OCI-LY7 (cell line): ENCODE data around the gene PEMT.

Source experiments
- CTCF ChIP-seq: fragments of 200-600 bp; sonication (generic); conservative IDR thresholded peaks from 2 replicates; pipeline ENCODE4 v1.5.1; 2014; ENCODE audit warnings: mild to moderate bottlenecking, antibody characterized with exemption, low read length, moderate library complexity, mixed read lengths
- EZH2phosphoT487 ChIP-seq: fragments of 200-600 bp; sonication (generic); IDR thresholded peaks from 2 replicates; pipeline ENCODE4 v1.6.1; 2018; ENCODE audit warnings: low read depth, borderline replicate concordance, mild to moderate bottlenecking, mixed run types, antibody characterized with exemption, low read length, moderate library complexity, mixed read lengths

DNA sequence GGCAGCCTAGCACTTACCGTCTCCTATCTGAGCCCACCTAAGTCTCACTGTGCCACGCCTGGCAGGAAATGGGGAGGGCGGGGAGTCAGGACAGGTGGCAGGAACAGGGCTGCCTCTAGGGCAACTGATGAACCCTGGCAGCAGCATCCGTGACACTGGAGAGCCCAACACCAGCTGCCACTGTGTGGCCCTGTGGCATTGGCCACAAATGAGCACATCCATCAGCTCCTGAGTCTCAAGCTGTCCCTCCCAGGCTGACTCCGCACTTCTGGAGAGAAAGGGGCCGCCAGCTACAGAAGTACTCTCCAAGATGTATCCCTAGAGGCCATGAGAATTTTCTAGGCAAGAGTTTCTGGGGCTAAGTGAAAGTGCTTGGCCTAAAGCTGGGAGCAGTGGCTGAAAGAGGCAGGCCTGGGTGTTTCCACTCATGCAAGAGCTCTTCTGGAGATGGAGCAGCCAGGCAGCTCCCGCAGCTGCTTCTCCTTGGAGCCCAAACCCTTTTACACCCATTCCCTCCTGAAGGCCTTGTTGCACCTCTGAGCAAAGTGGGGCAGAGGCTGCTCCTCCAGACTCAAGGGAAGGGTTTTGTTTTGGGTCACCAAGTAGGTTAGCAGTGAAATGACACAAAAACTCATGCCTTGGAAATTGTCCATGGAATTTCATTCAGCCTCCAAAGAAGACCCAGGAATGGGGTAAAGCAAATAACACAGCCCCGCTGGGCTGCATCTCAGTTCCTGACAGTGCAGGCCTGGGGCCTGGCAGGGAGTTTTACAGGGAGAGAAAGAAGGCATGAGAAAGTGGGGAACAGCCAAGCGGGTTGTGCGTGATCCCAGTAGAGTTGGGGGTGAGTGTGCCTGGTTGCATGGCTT lies 25.8 kb downstream of the PEMT start:
- TF ChIP-seq EZH2phosphoT487 (no peak), CTCF (no peak)
